PC-9 (cell line): ENCODE results near the gene PI4KA.

ENCODE experiments used
- CTCF ChIP-seq: fragments of 200-600 bp; sonication (generic); conservative IDR thresholded peaks from 2 replicates; pipeline ENCODE4 v1.6.1; 2017; ENCODE audit warnings: mixed run types, antibody characterized with exemption, mild to moderate bottlenecking, moderate library complexity
- EZH2 ChIP-seq: fragments of 200-600 bp; sonication (generic); IDR thresholded peaks from 2 replicates; pipeline ENCODE4 v1.8.0; 2017; ENCODE audit warnings: antibody characterized with exemption, low read depth

GRCh38 chr22:20720692-20721408 lies 137.8 kb downstream of the PI4KA start:
- TF ChIP-seq CTCF (no peak), EZH2 (no peak)
